NCI-H345 (cell line): Measurements from ENCODE around the gene DCANP1.
A peak's percentile ranks its signal among the peaks of the same experiment; 100 is the strongest.

Source experiments
- DNase-seq: peaks from one replicate; lab custom pipeline; 2025; lab: John Stamatoyannopoulos, UW

The DCANP1 gene

GRCh38 chr5:135423146-135423845, 23.9 kb downstream of the DCANP1 start:
- no peak for DNase-seq

DNA sequence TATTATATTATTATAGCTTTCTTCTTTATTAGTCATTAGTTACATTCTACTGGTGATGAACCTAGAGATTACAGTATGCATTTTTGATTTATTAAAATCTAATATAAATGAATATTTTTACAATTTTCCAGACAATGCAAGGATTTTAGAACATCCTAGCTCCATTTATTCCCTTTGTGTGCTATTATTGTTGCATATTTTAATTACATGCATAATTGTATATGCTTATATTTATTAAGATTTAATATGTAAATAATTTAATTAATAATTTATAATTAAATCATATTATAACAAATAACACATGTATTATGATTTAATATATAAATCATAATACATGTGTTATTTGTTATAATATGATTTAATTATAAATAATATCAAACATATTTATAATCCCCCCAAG, 24.7 kb downstream of the DCANP1 start:
- no peak for DNase-seq

- DNase-seq, result no peak
Measured at GRCh38 chr5:135417083-135417482, 30.1 kb downstream of the DCANP1 start.

GRCh38 chr5:135405082-135405481, 42.1 kb downstream of the DCANP1 start:
- DNase-seq, result no peak

DNA sequence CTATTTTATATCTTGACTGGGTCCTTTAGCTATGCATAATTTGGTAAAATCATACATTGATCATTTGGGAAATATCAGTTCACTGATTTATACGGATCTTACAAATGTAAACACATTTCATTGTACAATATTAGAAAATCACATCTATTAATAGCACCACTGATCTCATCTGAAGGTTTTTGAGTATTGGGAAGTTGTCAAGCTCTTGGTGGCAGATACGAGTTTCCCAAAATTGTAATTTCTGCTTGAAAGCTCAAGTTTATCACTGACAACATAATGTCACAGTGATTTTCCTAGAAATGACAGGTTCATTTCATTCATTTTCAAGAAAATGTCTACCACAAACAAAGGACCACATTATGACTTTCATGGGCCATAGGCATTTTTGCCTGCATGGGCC, 45.1 kb downstream of the DCANP1 start:
- no peak for DNase-seq

- DNase-seq, result no peak
Measured at GRCh38 chr5:135400866-135401265, 46.3 kb downstream of the DCANP1 start.

DNA sequence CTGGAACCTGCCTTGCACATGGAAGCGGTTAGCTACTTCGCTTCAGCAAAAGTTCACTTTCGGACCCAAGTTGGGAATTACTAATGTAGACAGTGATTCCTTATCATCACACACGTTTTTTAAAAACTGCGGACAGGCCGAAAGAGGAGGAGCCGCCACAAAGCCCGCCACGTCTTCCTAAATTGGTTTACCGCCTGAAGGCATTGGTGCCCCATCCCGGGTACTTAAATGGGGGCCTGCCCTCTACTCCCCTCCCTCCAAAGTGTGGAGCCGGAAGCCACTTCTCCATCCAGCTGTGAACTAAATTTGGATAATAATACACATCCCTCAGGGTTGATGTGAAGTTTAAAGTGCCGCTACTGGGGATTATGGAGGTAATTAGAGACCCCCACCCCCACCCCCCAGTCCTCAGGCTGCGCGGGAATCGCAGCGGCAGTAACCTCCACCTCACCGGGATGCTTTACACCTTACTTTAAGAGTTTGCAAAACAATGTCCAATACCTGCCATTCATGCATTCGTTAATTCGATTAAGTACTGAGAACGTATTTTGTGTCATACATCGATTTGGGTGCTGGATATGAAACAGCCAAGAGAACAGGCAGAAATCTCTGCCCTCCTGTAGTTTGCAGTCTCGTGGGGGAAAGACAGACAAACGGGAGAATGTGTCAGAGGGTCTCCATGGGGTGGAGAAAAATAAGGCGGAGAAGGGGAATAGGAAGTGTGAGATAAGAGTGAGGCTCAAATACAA, 47.2 kb downstream of the DCANP1 start:
- DNase-seq, result no peak

DNA sequence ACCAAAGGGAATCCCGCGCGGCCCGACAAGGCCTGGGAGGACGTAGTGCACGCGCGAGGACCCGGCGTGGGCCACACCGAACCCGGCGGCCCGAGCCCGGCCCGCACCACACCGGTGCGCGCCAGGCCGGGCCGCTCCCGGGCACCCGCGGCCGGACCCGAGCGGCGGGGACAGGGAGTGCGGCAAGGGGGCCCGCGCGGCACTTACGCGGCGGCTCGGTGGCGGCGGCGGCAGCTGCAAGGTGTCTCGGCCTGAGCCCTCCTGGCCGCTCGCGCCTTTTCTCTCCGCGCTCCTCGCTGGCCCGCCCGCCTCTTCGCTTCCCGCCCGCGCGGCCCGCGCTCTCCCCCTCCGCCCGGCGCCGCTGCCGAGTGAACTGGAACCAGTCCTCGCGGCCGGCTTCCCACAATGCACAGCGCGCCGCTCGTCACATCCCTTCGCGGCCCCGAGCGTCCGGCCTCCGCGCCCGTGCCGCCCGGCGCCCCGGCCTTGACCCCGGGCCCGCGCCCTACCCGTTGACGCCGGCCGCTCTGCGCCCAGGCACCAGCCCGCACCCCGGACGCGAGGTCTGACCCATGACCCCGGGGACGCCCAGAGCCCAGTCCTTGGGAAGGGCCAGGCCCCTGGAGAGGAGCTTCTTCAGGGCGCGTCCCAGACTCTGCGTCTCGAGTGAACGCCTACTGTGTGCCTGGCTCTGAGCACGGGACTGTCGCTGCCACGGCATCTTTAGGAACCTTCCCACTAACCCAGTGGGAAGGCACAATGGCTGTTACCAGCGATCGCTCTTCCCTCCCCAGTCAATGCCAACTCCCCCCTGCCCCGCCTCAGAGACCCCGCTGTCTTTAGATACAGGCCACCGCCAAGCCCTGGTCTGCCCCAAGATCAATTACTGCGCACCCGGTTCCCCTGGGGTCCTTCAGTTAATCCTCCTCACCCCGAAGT, 48.0 kb downstream of the DCANP1 start, which contains the start of gene MACROH2A1:
Gene MACROH2A1, minus strand, starts transcription at position 377 of the 939 bp plus-strand sequence. CDS start 10,138 bp downstream, outside the sequence.
- peak; percentile 86 for DNase-seq

DNA sequence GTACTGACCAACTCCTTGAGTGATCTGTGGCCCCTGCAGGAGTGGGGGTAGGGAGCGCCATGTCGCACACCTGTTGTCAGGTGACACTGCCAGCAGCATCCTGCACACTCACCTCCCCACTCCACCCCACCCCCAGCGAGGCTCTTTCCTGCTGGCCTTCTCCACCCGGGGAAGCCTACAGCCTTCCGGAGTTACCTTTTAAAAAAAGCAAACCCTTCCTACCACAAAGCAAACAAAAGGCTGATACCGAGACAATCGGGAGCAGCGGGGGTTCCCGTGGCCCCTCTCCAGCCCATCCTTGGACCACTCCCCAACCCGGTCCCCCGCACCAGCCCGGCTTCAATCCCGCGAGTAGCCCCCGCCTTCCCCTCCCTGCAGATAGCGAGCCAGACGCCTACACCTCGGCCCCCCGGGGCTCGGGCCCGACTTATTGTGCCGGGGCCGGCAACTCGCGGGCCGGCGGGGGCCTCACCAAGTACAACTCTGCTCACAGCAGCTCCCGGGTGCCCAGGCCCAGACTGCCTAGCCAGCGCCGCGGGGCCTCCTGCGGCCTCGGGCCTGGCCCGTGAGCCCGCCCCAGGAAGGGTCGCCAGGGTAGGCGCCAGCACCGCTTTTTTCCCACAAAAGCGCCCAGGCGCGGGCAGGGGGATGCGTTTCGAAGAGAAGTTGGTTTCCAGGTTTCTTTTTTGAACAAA, 48.8 kb downstream of the DCANP1 start:
- peak; percentile 75 for DNase-seq

GRCh38 chr5:135397084-135397483, 50.1 kb downstream of the DCANP1 start:
- no peak for DNase-seq

- no peak for DNase-seq
Measured at GRCh38 chr5:135396459-135397055, 50.6 kb downstream of the DCANP1 start.

- no peak for DNase-seq
Measured at GRCh38 chr5:135395866-135396265, 51.3 kb downstream of the DCANP1 start.

DNA sequence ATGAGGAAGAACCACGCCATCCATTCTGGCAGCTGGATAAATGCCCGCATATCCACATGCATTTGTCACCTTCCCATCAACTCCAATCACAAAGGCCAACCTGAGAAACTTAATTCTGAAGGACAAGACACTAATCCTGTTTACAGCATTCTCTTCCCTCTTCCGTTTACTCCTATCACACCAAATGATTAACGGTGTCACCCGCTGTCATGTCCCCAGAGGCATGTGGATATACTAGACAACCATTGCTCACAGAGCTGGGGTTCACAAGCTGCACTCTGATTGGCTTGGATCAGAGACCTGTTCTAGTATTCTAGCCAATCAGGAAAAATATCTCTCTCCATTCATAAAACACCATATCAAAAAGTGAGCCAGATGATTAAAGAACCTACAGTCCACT, 51.7 kb downstream of the DCANP1 start:
- no peak for DNase-seq
